Measurements from ENCODE around the gene OXTR. TPM values are rescaled to one million over a fixed set of nuclear protein-coding genes. Genes with fewer than 3 reads are reported as not detected.

Gene OXTR
- total and polyA plus RNA-seq, 8 donors, result 0.05 to 2.4 (median 0.24) TPM

DNA sequence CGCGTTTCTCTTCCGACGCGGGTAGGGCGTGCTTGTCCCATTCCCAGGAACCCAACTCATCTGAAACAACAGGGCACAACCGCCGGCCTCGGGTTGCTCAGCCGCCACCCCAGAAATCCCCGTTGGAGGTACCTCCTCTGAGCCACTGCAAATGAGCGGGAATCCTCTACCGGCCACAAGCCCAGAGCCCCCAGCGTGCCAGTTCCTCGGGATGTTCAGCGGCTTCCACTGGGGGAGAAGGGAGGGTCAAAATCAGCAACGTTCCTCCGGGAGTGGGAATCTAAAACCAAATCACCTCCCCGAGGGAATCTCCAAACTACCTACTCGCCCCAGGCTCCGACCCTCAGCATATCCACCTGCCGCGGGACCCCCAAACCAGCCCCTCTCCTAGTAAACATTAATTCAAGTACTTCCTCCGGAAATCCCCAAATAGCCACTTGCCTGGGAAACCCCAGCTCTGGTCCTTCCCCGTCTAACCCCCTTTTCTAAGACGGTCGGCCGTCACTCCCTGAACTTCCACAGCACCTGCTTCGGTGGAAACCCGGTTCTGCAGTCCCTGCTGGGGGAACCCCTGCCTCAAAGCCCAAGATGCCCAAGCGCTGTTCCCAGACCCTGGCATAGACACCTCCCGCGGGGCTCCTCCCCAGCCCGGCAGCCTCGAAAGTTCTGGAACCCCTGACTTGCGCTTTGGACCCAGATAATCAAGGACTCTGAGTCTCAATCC lies 887 bp downstream of the OXTR start:
- peak overlapping the region in 1 of 4 donors; percentile 41 for H3K4me3 ChIP-seq
- TF ChIP-seq, protein P1, sequence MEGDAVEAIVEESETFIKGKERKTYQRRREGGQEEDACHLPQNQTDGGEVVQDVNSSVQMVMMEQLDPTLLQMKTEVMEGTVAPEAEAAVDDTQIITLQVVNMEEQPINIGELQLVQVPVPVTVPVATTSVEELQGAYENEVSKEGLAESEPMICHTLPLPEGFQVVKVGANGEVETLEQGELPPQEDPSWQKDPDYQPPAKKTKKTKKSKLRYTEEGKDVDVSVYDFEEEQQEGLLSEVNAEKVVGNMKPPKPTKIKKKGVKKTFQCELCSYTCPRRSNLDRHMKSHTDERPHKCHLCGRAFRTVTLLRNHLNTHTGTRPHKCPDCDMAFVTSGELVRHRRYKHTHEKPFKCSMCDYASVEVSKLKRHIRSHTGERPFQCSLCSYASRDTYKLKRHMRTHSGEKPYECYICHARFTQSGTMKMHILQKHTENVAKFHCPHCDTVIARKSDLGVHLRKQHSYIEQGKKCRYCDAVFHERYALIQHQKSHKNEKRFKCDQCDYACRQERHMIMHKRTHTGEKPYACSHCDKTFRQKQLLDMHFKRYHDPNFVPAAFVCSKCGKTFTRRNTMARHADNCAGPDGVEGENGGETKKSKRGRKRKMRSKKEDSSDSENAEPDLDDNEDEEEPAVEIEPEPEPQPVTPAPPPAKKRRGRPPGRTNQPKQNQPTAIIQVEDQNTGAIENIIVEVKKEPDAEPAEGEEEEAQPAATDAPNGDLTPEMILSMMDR (IDR thresholded peaks at IDR 0.05), result no peak
- WGBS, 2 donors, result 7% methylated on average over 35 to 36 of the region's 36 CpGs

DNA sequence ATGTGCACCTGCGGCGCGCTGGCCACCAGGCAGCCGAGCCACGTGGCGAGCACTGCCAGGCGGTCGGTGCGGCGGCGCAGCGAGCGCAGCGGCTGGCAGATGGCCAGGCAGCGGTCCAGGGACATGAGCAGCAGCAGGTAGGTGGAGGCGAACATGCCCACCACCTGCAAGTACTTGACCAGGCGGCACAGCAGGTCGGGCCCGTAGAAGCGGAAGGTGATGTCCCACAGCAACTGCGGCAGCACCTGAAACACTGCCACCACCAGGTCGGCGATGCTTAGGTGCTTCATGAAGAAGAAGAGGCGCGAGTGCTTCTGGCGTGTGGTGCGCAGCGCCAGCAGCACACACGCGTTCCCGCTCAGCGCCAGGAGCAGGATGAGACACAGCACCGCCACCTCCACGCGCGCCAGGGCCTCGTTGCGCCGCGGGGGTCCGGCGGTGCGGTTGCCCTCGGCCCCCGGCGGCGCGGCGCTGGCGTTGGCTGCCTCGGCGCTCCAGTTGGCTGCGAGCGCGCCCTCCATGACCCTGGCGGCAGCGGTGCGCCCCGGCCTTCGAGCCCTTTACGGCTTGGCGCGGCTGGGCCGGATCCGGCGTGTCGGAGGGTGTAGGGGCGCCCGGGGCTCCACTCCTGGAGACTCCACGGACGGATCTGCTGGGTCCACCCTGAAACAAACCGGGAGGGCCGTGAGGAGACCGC lies 1.6 kb downstream of the OXTR start:
- TF ChIP-seq, protein P1 (IDR thresholded peaks at IDR 0.05), result peak in 1 of 4 donors; percentile 18
- FAIRE-seq, result no peak
- intact Hi-C loops (cut with DNase I), result no loop called here
- ATAC-seq, result peak; percentile 47 to 75 (median 54)
- WGBS, 2 donors, result 1 to 2% methylated on average over 69 to 74 of the region's 74 CpGs
- H3K27ac ChIP-seq, result no peak overlapping the region
- DNase-seq, result peak; percentile 13 to 80 (median 39)
- H3K36me3 ChIP-seq, result no peaks in the 10 kb centered on the region
- H3K4me1 ChIP-seq, result peaks cover 0 to 10% (median 0%) of the 10 kb centered on the region in 3 donors
- peak overlapping the region in 2 of 4 donors; percentile 7 to 41 for H3K4me3 ChIP-seq
- no peaks in the 10 kb centered on the region for H3K9me3 ChIP-seq
- peaks cover 0 to 22% (median 1%) of the 10 kb centered on the region in 4 donors for H3K27me3 ChIP-seq

More for the DNA sequence above, 887 bp downstream of the OXTR start:
- DNase-seq, result peak in 1 of 6 donors; percentile 64
- peaks cover 0 to 10% (median 0%) of the 10 kb centered on the region in 3 donors for H3K4me1 ChIP-seq
- intact Hi-C loops (cut with DNase I), result no loop called here
- H3K27me3 ChIP-seq, result peaks cover 0 to 22% (median 1%) of the 10 kb centered on the region in 4 donors
- H3K36me3 ChIP-seq, result no peaks in the 10 kb centered on the region
- no peak for FAIRE-seq
- ATAC-seq, result peak in 2 of 4 donors; percentile 19 to 37
- H3K27ac ChIP-seq, result no peak overlapping the region
- no peaks in the 10 kb centered on the region for H3K9me3 ChIP-seq

DNA sequence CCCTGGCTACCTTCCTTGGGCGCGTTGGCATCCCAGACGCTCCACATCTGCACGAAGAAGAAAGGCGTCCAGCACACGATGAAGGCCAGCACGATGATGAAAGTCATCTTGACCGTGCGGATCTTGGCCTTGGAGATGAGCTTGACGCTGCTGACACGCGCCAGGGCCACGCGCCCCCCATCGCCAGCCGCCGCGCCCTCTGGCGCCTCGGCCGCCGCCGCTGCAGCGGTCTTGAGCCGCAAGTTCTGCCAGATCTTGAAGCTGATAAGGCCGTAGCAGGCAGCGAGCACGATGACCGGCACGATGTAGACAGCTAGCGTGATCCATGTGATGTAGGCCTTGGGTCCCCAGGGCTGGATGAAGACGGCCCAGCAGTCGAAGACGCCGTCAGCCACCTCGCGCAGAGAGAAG lies 2.2 kb downstream of the OXTR start:
- FAIRE-seq (no peak), ATAC-seq (peak in 1 of 4 donors; percentile 13), DNase-seq (no peak)
- Histone ChIP-seq H3K27ac (no peak overlapping the region), H3K4me3 (peak overlapping the region in 2 of 4 donors; percentile 7 to 41), H3K4me1 (peaks cover 0 to 10% (median 0%) of the 10 kb centered on the region in 3 donors), H3K9me3 (no peaks in the 10 kb centered on the region), H3K27me3 (peaks cover 0 to 19% (median 1%) of the 10 kb centered on the region in 4 donors), H3K36me3 (no peaks in the 10 kb centered on the region)
- WGBS, 2 donors, result 17 to 21% methylated on average over 37 of the region's 37 CpGs
- intact Hi-C loops (cut with DNase I), result no loop called here
- TF ChIP-seq, protein P1 (IDR thresholded peaks at IDR 0.05), result no peak

DNA sequence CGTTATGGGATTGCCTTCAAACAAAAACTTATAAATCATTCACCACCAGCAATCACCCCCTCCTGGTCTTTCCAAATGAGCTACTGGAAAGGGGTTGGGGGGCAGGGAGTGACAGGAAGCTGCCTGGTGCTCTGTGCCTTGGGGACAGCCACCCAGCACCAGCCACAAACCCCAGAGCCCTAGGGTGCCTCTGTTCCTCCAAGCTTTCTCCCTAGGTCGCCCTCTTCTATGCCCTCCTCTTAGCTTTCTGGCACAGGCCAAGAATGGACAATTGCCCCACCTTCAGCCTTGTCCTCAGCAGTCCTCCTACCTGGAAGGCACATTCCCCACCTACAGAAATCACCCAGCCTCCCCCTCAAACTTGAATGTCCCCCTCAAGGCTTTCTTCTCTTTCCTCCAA lies 3.3 kb downstream of the OXTR start:
- 73 to 83% methylated on average over 2 of the region's 2 CpGs for WGBS, 2 donors
- DNase-seq, result no peak
- no peak for ATAC-seq
- Histone ChIP-seq H3K9me3 (no peaks in the 10 kb centered on the region), H3K27me3 (peaks cover 0 to 17% (median 1%) of the 10 kb centered on the region in 4 donors), H3K4me1 (peaks cover 0 to 10% (median 0%) of the 10 kb centered on the region in 3 donors), H3K4me3 (no peak overlapping the region), H3K27ac (no peak overlapping the region), H3K36me3 (no peaks in the 10 kb centered on the region)
- no peak for FAIRE-seq
- intact Hi-C loops (cut with DNase I), result no loop called here
- TF ChIP-seq, protein P1 (IDR thresholded peaks at IDR 0.05), result no peak
